Mesothelial cell of epicardium (in vitro differentiated cells): ENCODE data around the gene NTM. TPM values are rescaled to one million over a fixed set of nuclear protein-coding genes. Genes with fewer than 3 reads are reported as not detected.

ENCODE experiments used
- DNase-seq, 2 experiments: peaks; one replicate each; pipeline ENCODE4 v3.0.0; 2021; ENCODE audit warnings: low spot score in 2 of 2; ENCODE audit not compliant: unreplicated experiment in 2 of 2
- H3K27ac Mint-ChIP-seq: 2 replicates; pipeline ENCODE4 v1.8.0; 2021; ENCODE audit warnings: mixed read lengths
- H3K27me3 Mint-ChIP-seq: 2 replicates; pipeline ENCODE4 v1.8.0; 2021; ENCODE audit warnings: low read depth, mixed read lengths
- H3K36me3 Mint-ChIP-seq: 2 replicates; pipeline ENCODE4 v1.8.0; 2021; ENCODE audit warnings: mixed read lengths
- H3K4me1 Mint-ChIP-seq: 2 replicates; pipeline ENCODE4 v1.8.0; 2021; ENCODE audit warnings: mixed read lengths
- H3K4me3 Mint-ChIP-seq: 2 replicates; pipeline ENCODE4 v1.8.0; 2021; ENCODE audit warnings: mild to moderate bottlenecking, moderate library complexity, mixed read lengths
- H3K9me3 Mint-ChIP-seq: 2 replicates; pipeline ENCODE4 v1.8.0; 2021; ENCODE audit warnings: mixed read lengths
- total RNA-seq: library from RNA; stranded (reverse); gene quantifications from 3 replicates; pipeline ENCODE4 v1.2.1, GENCODE V29; 2021
- TF ChIP-seq, protein P1 (sequence below): fragments of 200-600 bp; sonication (generic); IDR thresholded peaks from one replicate; pipeline ENCODE4 v1.5.0; 2021; ENCODE audit warnings: antibody characterized with exemption; ENCODE audit not compliant: unreplicated experiment

The NTM gene
- total RNA-seq, 1 donor from 2014 or later: 3.9 TPM

DNA sequence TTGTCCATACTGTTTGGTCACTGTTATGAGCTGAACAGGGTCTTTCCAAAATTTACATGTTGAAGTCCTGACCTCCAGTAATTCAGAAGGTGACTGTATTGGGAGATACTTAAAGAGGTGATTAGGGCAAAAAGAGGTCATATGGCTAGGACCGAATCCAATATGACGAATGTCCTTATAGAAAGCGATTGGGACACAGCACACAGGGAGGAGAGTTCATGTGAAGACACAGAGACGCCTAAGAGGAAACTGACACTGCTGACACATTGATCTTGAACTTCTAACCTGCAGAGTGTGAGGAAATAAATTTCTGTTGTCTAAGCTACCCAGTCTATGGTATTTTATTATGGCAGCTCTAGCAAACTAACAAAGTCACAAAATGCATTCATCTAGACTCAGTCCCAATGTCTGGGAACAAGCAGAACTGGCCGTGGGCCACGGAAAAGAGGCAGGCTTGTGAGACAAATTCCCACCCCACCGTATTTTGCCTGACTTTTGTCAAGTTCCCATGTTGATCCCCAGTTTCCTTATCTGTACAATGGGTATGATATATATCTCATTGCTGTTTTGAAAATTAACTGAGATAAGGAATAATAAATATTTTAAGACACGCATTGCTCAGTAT lies 295.0 kb downstream of the NTM start:
- H3K27ac Mint-ChIP-seq: no peak overlapping the region
- H3K36me3 Mint-ChIP-seq: no peaks in the 10 kb centered on the region
- TF ChIP-seq, protein P1, sequence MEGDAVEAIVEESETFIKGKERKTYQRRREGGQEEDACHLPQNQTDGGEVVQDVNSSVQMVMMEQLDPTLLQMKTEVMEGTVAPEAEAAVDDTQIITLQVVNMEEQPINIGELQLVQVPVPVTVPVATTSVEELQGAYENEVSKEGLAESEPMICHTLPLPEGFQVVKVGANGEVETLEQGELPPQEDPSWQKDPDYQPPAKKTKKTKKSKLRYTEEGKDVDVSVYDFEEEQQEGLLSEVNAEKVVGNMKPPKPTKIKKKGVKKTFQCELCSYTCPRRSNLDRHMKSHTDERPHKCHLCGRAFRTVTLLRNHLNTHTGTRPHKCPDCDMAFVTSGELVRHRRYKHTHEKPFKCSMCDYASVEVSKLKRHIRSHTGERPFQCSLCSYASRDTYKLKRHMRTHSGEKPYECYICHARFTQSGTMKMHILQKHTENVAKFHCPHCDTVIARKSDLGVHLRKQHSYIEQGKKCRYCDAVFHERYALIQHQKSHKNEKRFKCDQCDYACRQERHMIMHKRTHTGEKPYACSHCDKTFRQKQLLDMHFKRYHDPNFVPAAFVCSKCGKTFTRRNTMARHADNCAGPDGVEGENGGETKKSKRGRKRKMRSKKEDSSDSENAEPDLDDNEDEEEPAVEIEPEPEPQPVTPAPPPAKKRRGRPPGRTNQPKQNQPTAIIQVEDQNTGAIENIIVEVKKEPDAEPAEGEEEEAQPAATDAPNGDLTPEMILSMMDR: no peak
- no peak for DNase-seq
- peaks cover 6% of the 10 kb centered on the region for H3K4me1 Mint-ChIP-seq
- H3K27me3 Mint-ChIP-seq: peaks cover 15% of the 10 kb centered on the region
- no peak overlapping the region for H3K4me3 Mint-ChIP-seq
- no peaks in the 10 kb centered on the region for H3K9me3 Mint-ChIP-seq

DNA sequence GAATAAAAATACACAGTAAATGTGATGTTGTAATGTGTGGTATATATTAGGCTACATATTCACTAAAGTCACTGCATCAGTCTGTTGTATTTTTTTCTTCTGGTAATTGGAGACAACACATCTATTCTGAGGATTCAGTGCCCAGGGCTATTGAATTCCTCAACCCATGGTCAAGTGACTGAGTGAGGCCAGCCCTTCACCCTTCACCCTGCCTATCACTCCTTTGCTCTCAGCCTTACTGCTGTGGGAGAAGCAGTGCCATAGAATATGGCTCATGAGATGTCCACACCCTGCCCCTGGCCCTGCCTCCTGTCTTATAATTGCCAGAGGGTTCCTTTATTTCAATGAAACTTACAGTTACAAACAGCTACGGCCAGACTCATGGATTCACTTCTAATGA lies 295.6 kb downstream of the NTM start:
- no peak overlapping the region for H3K4me3 Mint-ChIP-seq
- H3K9me3 Mint-ChIP-seq: no peaks in the 10 kb centered on the region
- no peak overlapping the region for H3K27ac Mint-ChIP-seq
- H3K4me1 Mint-ChIP-seq: peaks cover 6% of the 10 kb centered on the region
- peaks cover 11% of the 10 kb centered on the region for H3K27me3 Mint-ChIP-seq
- no peak for DNase-seq
- TF ChIP-seq, protein P1: no peak
- no peaks in the 10 kb centered on the region for H3K36me3 Mint-ChIP-seq

- no peak overlapping the region for H3K4me3 Mint-ChIP-seq
- H3K27ac Mint-ChIP-seq: no peak overlapping the region
- DNase-seq: no peak
- no peaks in the 10 kb centered on the region for H3K9me3 Mint-ChIP-seq
- H3K27me3 Mint-ChIP-seq: peaks cover 11% of the 10 kb centered on the region
- peaks cover 5% of the 10 kb centered on the region for H3K4me1 Mint-ChIP-seq
- TF ChIP-seq, protein P1: no peak
- no peaks in the 10 kb centered on the region for H3K36me3 Mint-ChIP-seq
These were observed 296.2 kb downstream of the NTM start for GRCh38 chr11:131666617-131667016.

- DNase-seq: no peak
- no peaks in the 10 kb centered on the region for H3K9me3 Mint-ChIP-seq
These were observed 297.2 kb downstream of the NTM start for GRCh38 chr11:131667566-131667965.

GRCh38 chr11:131668500-131669400 lies 298.3 kb downstream of the NTM start:
- no peaks in the 10 kb centered on the region for H3K9me3 Mint-ChIP-seq
- no peak overlapping the region for H3K27ac Mint-ChIP-seq
- H3K27me3 Mint-ChIP-seq: peaks cover 11% of the 10 kb centered on the region
- DNase-seq: peak in 1 of 2 experiments; percentile 63
- no peaks in the 10 kb centered on the region for H3K36me3 Mint-ChIP-seq
- no peak overlapping the region for H3K4me3 Mint-ChIP-seq
- H3K4me1 Mint-ChIP-seq: peaks cover 2% of the 10 kb centered on the region
- TF ChIP-seq, protein P1: peak; percentile 78

More at GRCh38 chr11:131667566-131667965, 297.2 kb downstream of the NTM start:
- H3K36me3 Mint-ChIP-seq: no peaks in the 10 kb centered on the region
- H3K27me3 Mint-ChIP-seq: peaks cover 11% of the 10 kb centered on the region
- no peak overlapping the region for H3K4me3 Mint-ChIP-seq
- H3K27ac Mint-ChIP-seq: no peak overlapping the region
- H3K4me1 Mint-ChIP-seq: peaks cover 2% of the 10 kb centered on the region
- TF ChIP-seq, protein P1: no peak
